Measurements from ENCODE around the gene CCDC70. TPM values are rescaled to one million over a fixed set of nuclear protein-coding genes. Genes with fewer than 3 reads are reported as not detected.

CCDC70 gene
- polyA plus RNA-seq, 1 donor from 2014 or later: not detected

GRCh38 chr13:51848674-51849073 lies 13.1 kb upstream of the CCDC70 start:
- no peak overlapping the region for H3K4me3 ChIP-seq (ENCODE audit: low read length)
- H3F3A ChIP-seq (ENCODE audit: insufficient read depth, low read length, poor library complexity, severe bottlenecking): no peaks in the 10 kb centered on the region
- no peaks in the 10 kb centered on the region for H3K79me2 ChIP-seq (replicated peaks; ENCODE audit: insufficient read depth, low read length)
- no peaks in the 10 kb centered on the region for H3K36me3 ChIP-seq (ENCODE audit: insufficient read depth, low read length)
- no peaks in the 10 kb centered on the region for H3K27me3 ChIP-seq (ENCODE audit: insufficient read depth, low read depth, low read length)
- H4K20me1 ChIP-seq (ENCODE audit: insufficient read depth): no peaks in the 10 kb centered on the region
- no peaks in the 10 kb centered on the region for H3K9me2 ChIP-seq (ENCODE audit: insufficient read depth, low read length)
- no peak overlapping the region for H3K9ac ChIP-seq (ENCODE audit: low read length)
- peaks cover 5% of the 10 kb centered on the region for H3K9me3 ChIP-seq (ENCODE audit: low read length)
- TF ChIP-seq EP300 (conservative IDR thresholded peaks at IDR 0.05; ENCODE audit: poor library complexity, severe bottlenecking) (no peak), SMC3 (conservative IDR thresholded peaks at IDR 0.05; ENCODE audit: poor library complexity) (no peak), TAF1 (IDR thresholded peaks at IDR 0.05; ENCODE audit: low read depth) (no peak), RAD21 (conservative IDR thresholded peaks at IDR 0.05) (no peak), POLR2AphosphoS5 (IDR thresholded peaks at IDR 0.05) (no peak), EZH2 (IDR thresholded peaks at IDR 0.05; ENCODE audit: borderline replicate concordance, insufficient read depth, low read length, poor library complexity, severe bottlenecking) (no peak)
- H2AFZ ChIP-seq (ENCODE audit: low read depth, low read length): no peak overlapping the region
- no peak overlapping the region for H3K4me2 ChIP-seq (ENCODE audit: low read length)
- H3K27ac ChIP-seq (ENCODE audit: low read length): no peak overlapping the region

GRCh38 chr13:51849145-51850101 lies 12.3 kb upstream of the CCDC70 start:
- no peaks in the 10 kb centered on the region for H4K20me1 ChIP-seq (ENCODE audit: insufficient read depth)
- no peak overlapping the region for H2AFZ ChIP-seq (ENCODE audit: low read depth, low read length)
- H3K4me3 ChIP-seq (ENCODE audit: low read length): no peak overlapping the region
- no peak overlapping the region for H3K4me2 ChIP-seq (ENCODE audit: low read length)
- no peak overlapping the region for H3K9ac ChIP-seq (ENCODE audit: low read length)
- no peaks in the 10 kb centered on the region for H3K36me3 ChIP-seq (ENCODE audit: insufficient read depth, low read length)
- no peaks in the 10 kb centered on the region for H3F3A ChIP-seq (ENCODE audit: insufficient read depth, low read length, poor library complexity, severe bottlenecking)
- H3K79me2 ChIP-seq (replicated peaks; ENCODE audit: insufficient read depth, low read length): no peaks in the 10 kb centered on the region
- peaks cover 5% of the 10 kb centered on the region for H3K9me3 ChIP-seq (ENCODE audit: low read length)
- TF ChIP-seq RAD21 (conservative IDR thresholded peaks at IDR 0.05): no peak
- TF ChIP-seq CTCF (IDR thresholded peaks at IDR 0.05; ENCODE audit: poor library complexity, severe bottlenecking): no peak
- no peak for TF ChIP-seq REST (IDR thresholded peaks at IDR 0.05; ENCODE audit: borderline replicate concordance)
- no peak for TF ChIP-seq TAF1 (IDR thresholded peaks at IDR 0.05; ENCODE audit: low read depth)
- TF ChIP-seq EP300 (conservative IDR thresholded peaks at IDR 0.05; ENCODE audit: poor library complexity, severe bottlenecking): no peak
- TF ChIP-seq EZH2 (IDR thresholded peaks at IDR 0.05; ENCODE audit: borderline replicate concordance, insufficient read depth, low read length, poor library complexity, severe bottlenecking): no peak
- TF ChIP-seq SMC3 (conservative IDR thresholded peaks at IDR 0.05; ENCODE audit: poor library complexity): no peak
- no peak for TF ChIP-seq POLR2AphosphoS5 (IDR thresholded peaks at IDR 0.05)
- TF ChIP-seq MXI1 (conservative IDR thresholded peaks at IDR 0.05; ENCODE audit: poor library complexity, severe bottlenecking): no peak
- no peaks in the 10 kb centered on the region for H3K9me2 ChIP-seq (ENCODE audit: insufficient read depth, low read length)
- no peaks in the 10 kb centered on the region for H3K27me3 ChIP-seq (ENCODE audit: insufficient read depth, low read depth, low read length)
- no peak overlapping the region for H3K27ac ChIP-seq (ENCODE audit: low read length)

Measured in neural cell (in vitro differentiated cells).